LNCAP (cell line): Measurements from ENCODE around the gene CLNK.

Experiments used
- TF ChIP-seq, protein P1 (sequence below): fragments of 450-650 bp; IDR thresholded peaks from 2 replicates; pipeline ENCODE4 v1.5.1; 2017; ENCODE audit warnings: mild to moderate bottlenecking

Gene CLNK

DNA sequence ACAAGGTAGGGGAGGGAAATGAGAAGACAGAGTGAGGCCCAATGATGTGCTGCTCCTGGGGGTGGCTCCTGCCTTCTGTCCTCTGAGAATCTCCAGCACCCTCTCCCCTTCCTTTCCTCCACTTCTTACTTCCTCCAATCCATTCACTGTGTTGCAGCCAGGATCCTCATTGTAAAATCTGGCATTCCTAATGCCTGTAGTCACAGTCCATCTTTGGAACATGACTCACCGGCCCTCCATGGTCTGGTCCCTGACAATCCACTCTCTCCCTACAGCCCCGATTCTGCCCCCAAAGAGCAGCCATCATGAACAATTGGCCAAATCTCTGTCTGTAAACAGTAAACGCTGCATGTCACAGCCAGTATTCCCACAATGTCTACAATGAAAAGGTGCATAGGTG lies 72.9 kb downstream of the CLNK start:
- TF ChIP-seq, protein P1, sequence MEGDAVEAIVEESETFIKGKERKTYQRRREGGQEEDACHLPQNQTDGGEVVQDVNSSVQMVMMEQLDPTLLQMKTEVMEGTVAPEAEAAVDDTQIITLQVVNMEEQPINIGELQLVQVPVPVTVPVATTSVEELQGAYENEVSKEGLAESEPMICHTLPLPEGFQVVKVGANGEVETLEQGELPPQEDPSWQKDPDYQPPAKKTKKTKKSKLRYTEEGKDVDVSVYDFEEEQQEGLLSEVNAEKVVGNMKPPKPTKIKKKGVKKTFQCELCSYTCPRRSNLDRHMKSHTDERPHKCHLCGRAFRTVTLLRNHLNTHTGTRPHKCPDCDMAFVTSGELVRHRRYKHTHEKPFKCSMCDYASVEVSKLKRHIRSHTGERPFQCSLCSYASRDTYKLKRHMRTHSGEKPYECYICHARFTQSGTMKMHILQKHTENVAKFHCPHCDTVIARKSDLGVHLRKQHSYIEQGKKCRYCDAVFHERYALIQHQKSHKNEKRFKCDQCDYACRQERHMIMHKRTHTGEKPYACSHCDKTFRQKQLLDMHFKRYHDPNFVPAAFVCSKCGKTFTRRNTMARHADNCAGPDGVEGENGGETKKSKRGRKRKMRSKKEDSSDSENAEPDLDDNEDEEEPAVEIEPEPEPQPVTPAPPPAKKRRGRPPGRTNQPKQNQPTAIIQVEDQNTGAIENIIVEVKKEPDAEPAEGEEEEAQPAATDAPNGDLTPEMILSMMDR, result no peak

DNA sequence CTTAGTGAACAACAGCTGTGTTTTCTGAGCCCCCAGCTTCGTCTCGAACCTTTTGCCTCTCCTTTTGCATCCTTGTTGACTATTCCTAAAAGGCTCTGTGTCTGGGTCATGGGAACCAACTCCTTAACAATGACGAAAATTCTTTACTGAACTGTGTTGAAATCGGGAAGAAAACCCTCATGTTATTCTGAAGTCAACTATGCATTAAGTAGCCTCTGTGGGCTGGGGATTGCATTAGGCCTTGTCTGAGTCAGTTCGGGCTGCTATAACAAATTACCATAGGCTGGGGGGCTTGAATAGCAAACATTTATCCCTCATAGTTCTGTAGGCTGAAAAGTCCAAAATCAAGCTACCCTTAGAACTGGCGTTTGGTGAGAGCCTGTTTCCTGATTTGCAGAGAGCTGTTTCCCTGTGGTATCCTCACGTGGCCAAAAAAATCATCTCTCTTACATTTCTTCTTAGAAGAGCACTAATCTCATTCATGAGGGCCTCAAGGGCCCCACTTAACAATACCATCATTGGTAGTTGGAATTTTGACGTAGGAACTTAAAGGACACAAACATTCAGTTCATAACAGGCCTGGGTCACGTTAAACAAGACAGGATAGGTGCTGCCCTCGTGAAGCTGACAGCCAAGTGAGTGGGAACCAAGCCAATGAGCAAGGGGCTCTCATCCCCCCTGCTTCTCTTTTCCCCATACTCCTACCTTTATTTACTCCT lies 75.9 kb downstream of the CLNK start:
- TF ChIP-seq, protein P1, result no peak

DNA sequence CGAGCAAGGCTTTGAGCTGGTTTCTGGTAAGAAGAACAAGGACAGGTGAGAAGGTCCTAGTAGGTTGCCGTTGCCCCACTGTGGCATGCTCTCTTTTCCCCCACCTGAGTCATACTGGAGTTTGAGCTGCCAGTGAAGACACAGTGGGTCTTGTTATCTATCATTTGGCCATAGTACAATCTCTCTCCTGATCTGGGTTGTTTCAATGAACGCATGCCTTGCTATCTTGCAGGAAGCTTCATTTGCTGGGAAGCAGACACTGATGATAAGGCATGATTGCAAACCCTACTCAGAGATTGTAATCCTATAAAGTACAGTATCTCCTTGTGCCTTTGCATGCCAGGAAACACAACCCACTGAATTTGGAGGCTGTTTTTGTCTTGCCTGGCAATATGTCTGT lies 77.4 kb downstream of the CLNK start:
- TF ChIP-seq, protein P1, result no peak

DNA sequence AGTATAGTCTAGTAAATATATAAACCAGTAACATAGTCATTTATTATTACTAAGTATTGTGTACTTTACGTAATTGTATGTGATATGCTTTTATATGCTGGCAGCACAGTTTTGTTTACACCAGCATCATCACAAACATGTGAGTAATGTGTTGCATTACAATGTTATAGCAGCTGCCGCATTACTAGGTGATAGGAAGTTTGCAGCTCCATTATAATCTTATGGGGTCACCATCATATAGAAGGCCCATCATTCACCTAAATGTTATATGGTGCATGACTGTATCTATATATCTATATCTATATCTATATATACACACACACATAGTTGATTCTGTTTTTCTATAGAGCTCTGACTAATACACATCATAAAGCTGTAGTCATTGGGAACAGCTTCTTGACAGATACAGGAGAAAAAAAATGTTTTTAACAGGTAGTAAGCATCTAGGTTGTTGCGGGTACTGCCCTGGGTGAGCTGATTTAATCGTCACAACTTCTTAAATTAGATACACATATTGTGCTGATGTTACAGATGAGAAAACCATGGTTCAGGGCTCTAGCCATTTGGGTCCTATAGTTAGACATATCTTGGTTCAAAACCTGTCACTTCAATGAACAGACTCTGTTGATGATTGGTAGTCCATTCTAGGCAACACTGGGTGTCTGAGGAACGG lies 77.9 kb downstream of the CLNK start:
- TF ChIP-seq, protein P1, result no peak

DNA sequence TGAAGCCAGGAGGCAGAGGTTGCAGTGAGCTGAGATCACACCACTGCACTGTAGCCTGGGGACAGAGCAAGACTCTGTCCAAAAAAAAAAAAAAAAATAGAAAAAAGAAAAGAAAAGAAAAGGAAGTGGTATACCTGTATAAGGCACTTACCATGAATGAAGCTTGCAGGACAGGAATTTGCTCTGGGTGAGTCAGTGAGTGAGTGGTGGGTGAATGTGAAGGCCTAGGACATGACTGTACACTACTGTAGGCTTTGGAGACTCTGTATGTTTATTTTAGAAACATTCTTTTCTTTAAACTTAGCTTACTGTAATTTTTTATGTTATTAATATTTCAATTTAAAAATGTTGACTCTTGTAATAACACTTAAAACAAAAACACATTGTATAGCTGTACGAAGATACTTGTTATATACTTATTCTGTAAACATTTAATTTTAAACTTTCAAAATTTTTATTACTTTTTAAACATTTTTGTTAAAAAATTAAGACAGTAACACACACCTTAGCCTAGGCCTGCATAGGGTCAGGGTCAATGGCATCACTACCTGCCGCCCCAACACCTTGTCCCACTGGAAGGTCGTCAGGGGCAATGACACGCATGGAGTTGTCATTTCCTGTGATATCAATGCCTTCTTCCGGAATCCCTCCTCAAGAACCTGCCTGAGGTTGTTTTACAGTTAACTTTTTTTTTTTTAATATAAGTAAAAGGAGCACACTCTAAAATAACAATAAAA lies 78.7 kb downstream of the CLNK start:
- TF ChIP-seq, protein P1, result no peak

DNA sequence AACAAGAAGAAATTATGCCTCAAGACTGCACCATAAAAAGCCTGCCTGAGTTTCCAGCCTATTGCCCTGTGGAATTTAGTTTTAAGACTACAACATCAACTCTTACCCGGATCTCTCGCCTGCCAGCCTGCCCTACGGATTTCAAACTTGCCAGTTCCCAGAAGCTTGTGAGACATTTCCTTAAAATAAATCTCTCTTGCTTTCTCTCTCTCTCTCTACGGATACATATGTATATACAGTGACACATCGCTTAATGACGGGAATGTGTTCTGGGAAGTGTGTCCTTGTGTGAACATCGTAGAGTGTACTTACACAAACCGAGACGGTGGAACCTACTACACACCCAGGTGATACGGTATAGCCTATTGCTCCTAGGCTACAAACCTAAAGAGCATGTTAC lies 79.5 kb downstream of the CLNK start:
- TF ChIP-seq, protein P1, result no peak

DNA sequence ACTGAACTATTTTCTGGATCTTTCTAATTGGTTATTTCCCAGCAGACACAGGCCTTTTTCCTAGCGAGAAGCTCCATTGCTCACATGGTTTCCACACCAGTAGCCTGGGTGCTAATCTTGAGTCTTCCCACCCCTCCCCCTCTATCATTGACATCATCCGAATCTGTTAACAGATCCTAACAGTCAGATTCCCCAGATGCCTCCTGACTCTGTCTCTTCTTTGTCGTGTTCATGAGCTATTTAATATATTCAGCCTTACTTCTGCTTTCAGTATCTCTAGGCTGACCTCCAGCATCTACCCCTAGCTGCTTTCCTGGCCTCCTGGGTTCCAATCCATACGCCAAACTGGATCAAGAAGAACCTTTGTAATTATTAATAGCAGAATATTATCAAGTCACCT lies 85.0 kb downstream of the CLNK start:
- TF ChIP-seq, protein P1, result no peak
